HuH-7 (cell line): Measurements from ENCODE around the gene EFCAB8.

ENCODE experiments used
- DNase-seq: peaks from one replicate; pipeline ENCODE4 v3.0.0; 2011; ENCODE audit warnings: low spot score

EFCAB8 gene

GRCh38 chr20:32959351-32960221 lies 100.9 kb downstream of the EFCAB8 start:
- peak; percentile 6 for DNase-seq

GRCh38 chr20:32960222-32960518 lies 101.4 kb downstream of the EFCAB8 start:
- no peak for DNase-seq

GRCh38 chr20:32960849-32961731 lies 102.4 kb downstream of the EFCAB8 start:
- peak; percentile 3 for DNase-seq

- DNase-seq, result peak; percentile 3
Observed at GRCh38 chr20:32962053-32962452, 103.3 kb downstream of the EFCAB8 start.

- peak; percentile 6 for DNase-seq
Observed at GRCh38 chr20:32962646-32963045, 103.9 kb downstream of the EFCAB8 start.

- peak; percentile 3 for DNase-seq
Observed at GRCh38 chr20:32963176-32963575, 104.5 kb downstream of the EFCAB8 start.

DNA sequence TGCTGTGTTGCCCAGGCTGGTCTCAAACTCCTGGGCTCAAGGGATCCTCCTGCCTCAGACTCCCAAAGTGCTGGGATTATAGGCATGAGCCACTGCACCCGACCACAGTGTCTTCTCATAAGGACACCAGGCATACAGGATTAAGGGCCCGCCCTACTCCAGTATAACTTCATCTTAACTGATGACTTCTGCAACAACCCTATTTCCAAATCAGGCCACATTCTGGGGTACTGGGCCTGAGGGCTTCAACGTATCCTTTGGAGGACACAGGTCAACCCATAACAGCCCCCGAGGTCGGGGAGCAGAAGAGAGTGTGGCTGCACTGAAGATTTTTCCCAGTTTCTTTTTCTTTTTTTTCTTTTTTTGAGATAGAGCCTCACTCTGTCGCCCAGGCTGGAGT lies 105.9 kb downstream of the EFCAB8 start:
- no peak for DNase-seq

- DNase-seq, result peak; percentile 4
Observed at GRCh38 chr20:32965115-32965514, 106.4 kb downstream of the EFCAB8 start.

- DNase-seq, result peak; percentile 3
Observed at GRCh38 chr20:32965581-32966373, 107.1 kb downstream of the EFCAB8 start.

DNA sequence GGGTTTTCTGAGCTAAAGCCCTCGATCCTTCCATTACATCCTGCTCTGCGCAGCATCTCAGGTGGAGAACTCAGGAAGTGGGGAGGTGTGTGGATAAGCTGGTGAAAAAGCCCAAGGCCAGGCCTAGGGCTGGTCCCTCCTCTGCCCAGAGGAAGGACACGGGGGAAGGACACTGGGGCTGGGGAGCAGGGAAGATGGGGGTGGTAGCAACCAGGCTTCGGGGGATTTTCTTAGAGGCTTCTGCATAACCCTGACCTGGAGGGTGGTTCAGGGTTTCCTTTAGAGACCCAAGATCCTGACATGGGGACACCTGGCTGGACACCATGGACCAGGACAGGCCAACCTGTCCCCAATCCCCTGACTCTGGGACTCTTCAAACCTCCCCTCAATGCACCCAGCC lies 107.7 kb downstream of the EFCAB8 start:
- DNase-seq, result peak; percentile 3

DNA sequence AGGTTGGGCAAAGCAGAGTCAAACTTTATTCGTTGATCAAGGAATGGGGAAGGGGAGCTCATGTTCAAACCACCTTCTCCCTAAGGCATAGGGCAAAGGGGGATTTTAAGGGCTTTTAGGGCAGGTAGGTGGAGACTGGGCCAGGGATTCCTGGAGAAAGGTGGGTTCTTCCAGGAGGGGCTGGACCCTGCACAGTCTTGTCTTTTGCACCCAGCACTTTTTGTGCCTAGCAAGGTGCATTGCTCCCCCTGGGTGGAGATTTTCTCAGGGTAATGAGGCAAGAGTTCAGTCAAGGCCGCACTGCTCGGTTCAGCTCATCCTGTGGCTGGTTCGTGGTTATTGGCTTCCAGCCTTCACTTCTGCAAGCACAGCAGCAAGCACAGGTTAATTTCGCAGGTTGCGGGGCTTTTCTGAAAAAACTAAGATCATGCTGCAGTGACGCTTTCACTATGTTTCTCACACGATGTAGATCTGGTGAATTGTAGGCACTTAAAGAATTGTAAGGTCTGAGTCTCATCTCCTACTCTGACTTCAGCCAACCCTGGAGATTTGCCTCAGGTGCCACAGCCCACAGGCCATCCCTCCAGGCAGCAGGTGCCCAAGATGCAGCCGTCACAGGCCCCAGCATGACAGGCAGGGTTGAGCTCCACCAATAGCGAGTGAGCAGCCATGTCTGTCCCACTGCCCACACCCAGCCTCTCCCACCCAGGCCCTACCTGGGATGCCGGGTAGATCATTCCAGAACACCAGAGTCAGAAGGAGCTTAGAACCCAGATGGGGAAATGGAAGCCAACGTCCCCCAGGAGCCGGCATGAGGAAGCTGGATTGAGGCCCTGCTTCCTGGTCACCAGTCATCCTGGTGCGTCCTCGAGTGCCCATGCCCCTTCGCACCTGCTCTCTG lies 108.4 kb downstream of the EFCAB8 start:
- DNase-seq, result peak; percentile 6

- no peak for DNase-seq
Observed at GRCh38 chr20:32967961-32968457, 109.3 kb downstream of the EFCAB8 start.

- DNase-seq, result no peak
Observed at GRCh38 chr20:32968478-32969241, 109.9 kb downstream of the EFCAB8 start.

- DNase-seq, result no peak
Observed at GRCh38 chr20:32969356-32970114, 110.8 kb downstream of the EFCAB8 start.

DNA sequence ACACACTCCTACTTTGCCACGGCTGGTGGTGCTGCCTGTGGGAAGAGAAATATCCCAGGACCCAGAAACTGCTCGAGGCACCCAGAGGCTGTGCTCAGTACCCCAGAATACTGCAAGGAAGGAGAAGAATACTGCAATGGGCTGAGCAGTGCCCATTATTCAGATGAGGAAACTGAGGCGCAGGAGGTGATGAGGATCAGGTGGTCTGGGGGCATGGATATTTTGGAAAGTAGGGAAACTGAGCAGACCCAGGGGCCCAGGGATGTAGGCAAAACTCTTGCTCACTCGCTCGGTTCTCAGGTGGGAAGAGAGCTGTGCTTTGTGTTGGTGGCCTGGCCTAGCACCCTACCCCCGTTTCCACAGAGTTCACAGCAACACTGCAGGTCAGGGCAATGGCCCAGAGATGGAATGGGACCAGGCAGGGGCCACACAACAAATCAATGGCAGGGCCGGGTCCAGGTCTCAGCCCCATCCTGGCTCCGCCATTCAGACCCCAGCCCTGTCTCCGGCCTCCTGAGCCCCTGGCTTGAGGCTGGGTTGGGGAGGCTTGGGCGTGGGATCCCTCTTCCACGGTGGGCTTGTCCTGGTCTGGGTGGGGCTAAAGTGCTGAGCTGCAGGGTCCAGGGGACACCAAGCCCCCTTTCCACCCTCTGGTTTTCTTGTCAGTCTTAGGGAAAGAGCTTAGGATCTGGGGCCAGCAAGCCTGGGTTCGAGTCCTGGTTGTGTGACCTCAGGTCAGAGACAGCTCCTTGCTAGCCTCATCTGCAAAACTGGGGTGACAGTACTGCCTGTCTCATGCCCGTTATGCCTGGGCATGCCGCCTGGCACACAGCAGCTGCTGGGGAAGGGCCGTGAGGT lies 111.6 kb downstream of the EFCAB8 start:
- no peak for DNase-seq

DNA sequence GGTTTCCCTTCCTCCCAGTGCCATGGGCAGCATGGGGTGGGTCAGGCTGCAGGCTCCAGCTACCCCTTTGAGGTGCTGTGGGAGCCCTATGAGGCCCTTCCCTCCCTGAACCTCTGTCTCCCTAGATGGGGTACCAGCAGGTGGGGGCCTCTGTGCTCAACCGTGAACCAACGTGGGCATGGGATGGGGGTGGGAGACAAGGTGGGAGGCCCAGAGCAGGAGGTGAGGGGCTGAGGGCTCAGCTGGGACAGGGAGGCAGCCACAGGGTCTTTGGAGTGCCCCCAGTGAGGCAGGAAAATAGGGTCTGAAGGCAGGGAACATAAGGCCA lies 112.2 kb downstream of the EFCAB8 start:
- DNase-seq, result no peak

- DNase-seq, result no peak
Observed at GRCh38 chr20:32971703-32972161, 113.0 kb downstream of the EFCAB8 start.
